ENCODE data around the gene CREBBP.

Gene CREBBP

DNA sequence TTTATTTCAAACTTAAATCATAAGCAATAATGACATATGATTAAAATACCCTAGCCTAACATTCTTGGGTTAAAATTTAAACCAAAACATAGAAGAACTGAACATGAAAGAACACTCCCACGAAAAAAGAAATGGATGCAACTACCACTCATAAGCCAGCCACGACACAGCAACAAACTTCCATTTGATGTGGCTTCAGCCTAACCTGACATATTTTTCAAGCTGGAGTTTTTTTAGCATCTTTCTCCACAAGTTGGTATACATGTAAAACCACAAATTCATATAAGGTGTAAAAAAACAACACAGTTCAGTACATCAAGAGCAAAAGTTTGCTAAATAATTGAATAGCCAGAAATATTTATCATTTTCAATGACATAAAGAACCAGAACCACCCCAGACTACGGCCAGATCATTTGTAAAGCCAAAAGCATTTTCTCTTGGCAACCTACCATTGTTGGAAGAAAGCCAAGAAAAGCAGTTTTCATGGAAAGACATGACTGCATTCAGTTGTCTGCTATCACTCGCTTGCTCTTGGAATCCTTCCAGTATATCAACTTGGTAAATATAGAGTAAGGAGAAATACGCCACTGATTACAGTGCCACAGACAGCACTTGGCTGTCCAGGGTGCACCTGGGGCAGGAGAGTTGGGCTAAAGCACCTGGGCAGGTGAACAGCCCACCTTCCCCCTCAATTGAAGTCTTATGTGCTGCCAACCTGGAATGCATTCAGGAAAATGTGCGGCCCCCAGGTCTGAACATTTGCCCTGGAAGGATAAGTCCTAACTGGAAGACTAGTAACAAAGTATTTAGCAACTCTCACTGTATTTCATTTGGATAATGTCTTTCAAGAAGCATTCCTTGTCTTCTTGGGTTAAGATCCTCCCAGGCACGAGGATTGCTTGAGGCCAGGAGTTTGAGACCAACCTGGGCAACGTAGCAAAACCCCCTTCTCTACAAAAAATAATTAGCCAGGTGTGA is 60.5 kb downstream of the CREBBP start:
- Histone ChIP-seq H3F3A (ENCODE audit: insufficient read depth, low read length) (no peaks in the 10 kb centered on the region), H3K4me3 (ENCODE audit: low read depth, low read length, poor library complexity, severe bottlenecking) (no peak overlapping the region), H3K27ac (ENCODE audit: low read depth, low read length, poor library complexity, severe bottlenecking) (peak overlapping the region; percentile 66), H3K4me1 (ENCODE audit: insufficient read depth, low read length, severe bottlenecking) (peaks cover 61% of the 10 kb centered on the region), H3K9me3 (ENCODE audit: low read length) (no peaks in the 10 kb centered on the region), H4K20me1 (ENCODE audit: insufficient read depth, low read length) (no peaks in the 10 kb centered on the region), H3K9ac (ENCODE audit: low read length) (peak overlapping the region; percentile 7; the same call in 1 of the 2 replicates), H3K9me2 (ENCODE audit: low read depth, low read length) (no peaks in the 10 kb centered on the region), H2AFZ (ENCODE audit: low read length) (no peak overlapping the region), H3K79me2 (ENCODE audit: insufficient read depth, low read length) (peaks cover 37% of the 10 kb centered on the region), H3K27me3 (ENCODE audit: insufficient read depth, low read length) (no peaks in the 10 kb centered on the region), H3K4me2 (ENCODE audit: low read length) (peak overlapping the region; percentile 36; the same call in 1 of the 2 replicates), H3K36me3 (ENCODE audit: insufficient read depth, low read length) (no peaks in the 10 kb centered on the region; the same call in 1 of the 2 replicates)
- TF ChIP-seq EZH2 (IDR thresholded peaks at IDR 0.05; ENCODE audit: borderline replicate concordance, low read length) = no peak
- TF ChIP-seq, protein P1, sequence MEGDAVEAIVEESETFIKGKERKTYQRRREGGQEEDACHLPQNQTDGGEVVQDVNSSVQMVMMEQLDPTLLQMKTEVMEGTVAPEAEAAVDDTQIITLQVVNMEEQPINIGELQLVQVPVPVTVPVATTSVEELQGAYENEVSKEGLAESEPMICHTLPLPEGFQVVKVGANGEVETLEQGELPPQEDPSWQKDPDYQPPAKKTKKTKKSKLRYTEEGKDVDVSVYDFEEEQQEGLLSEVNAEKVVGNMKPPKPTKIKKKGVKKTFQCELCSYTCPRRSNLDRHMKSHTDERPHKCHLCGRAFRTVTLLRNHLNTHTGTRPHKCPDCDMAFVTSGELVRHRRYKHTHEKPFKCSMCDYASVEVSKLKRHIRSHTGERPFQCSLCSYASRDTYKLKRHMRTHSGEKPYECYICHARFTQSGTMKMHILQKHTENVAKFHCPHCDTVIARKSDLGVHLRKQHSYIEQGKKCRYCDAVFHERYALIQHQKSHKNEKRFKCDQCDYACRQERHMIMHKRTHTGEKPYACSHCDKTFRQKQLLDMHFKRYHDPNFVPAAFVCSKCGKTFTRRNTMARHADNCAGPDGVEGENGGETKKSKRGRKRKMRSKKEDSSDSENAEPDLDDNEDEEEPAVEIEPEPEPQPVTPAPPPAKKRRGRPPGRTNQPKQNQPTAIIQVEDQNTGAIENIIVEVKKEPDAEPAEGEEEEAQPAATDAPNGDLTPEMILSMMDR (IDR thresholded peaks at IDR 0.05; ENCODE audit: low read length) = no peak

DNA sequence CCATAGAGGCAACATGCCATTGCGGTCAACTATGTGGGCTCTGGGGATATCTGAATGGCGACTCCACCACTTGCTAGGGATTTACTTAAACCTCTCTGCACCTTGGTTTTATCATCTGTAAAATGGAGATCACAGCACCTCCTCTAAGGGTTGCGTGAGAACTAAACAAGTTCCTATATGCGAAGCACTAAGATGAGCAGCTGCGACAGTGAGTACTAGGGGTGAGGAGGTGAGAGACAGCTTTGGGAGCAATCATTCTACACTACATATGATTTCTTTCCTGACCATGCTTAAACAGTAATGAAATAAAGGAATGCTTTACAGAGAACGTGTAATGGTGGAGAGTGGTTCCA is 61.4 kb downstream of the CREBBP start:
- TF ChIP-seq, protein P1 (IDR thresholded peaks at IDR 0.05; ENCODE audit: low read length) = no peak
- TF ChIP-seq EZH2 (IDR thresholded peaks at IDR 0.05; ENCODE audit: borderline replicate concordance, low read length) = no peak
- peak overlapping the region; percentile 3; the same call in 1 of the 2 replicates for H3K9ac ChIP-seq (ENCODE audit: low read length)
- no peaks in the 10 kb centered on the region for H4K20me1 ChIP-seq (ENCODE audit: insufficient read depth, low read length)
- no peaks in the 10 kb centered on the region for H3K36me3 ChIP-seq (ENCODE audit: insufficient read depth, low read length)
- no peaks in the 10 kb centered on the region for H3K27me3 ChIP-seq (ENCODE audit: insufficient read depth, low read length)
- H3K9me2 ChIP-seq (ENCODE audit: low read depth, low read length) = no peaks in the 10 kb centered on the region
- no peak overlapping the region for H2AFZ ChIP-seq (ENCODE audit: low read length)
- peak overlapping the region; percentile 66 for H3K27ac ChIP-seq (ENCODE audit: low read depth, low read length, poor library complexity, severe bottlenecking)
- H3K4me2 ChIP-seq (ENCODE audit: low read length) = peak overlapping the region; percentile 36
- peaks cover 46% of the 10 kb centered on the region for H3K79me2 ChIP-seq (ENCODE audit: insufficient read depth, low read length)
- H3K9me3 ChIP-seq (ENCODE audit: low read length) = no peaks in the 10 kb centered on the region
- H3F3A ChIP-seq (ENCODE audit: insufficient read depth, low read length) = no peaks in the 10 kb centered on the region
- H3K4me1 ChIP-seq (ENCODE audit: insufficient read depth, low read length, severe bottlenecking) = peaks cover 54% of the 10 kb centered on the region
- peak overlapping the region; percentile 16 for H3K4me3 ChIP-seq (ENCODE audit: low read depth, low read length, poor library complexity, severe bottlenecking)

DNA sequence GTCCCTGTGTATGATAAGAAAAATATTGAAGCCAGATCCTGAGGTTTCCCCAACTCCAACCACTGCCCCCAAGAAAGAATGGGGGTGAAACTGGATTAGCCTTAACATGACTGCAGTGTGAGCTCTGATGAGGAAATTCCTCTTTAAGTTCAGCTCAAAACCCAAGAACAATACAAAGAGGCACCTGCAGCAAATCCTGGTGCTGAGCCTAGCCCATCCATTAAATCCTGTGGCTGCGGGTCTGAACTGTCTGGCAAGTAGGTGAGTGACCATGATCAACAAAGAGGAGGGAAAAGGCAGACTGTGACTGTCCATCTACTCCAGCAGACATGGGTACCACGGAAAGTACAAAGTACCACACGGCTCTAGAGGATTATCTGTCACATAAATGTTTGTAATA is 64.2 kb downstream of the CREBBP start:
- TF ChIP-seq, protein P1 (IDR thresholded peaks at IDR 0.05; ENCODE audit: low read length) = no peak
- no peak for TF ChIP-seq EZH2 (IDR thresholded peaks at IDR 0.05; ENCODE audit: borderline replicate concordance, low read length)
- Histone ChIP-seq H3K27me3 (ENCODE audit: insufficient read depth, low read length) (no peaks in the 10 kb centered on the region), H3K79me2 (ENCODE audit: insufficient read depth, low read length) (peaks cover 61% of the 10 kb centered on the region), H3K9me2 (ENCODE audit: low read depth, low read length) (no peaks in the 10 kb centered on the region), H3K27ac (ENCODE audit: low read depth, low read length, poor library complexity, severe bottlenecking) (no peak overlapping the region), H2AFZ (ENCODE audit: low read length) (no peak overlapping the region), H3K9me3 (ENCODE audit: low read length) (no peaks in the 10 kb centered on the region), H3K4me2 (ENCODE audit: low read length) (no peak overlapping the region), H3K9ac (ENCODE audit: low read length) (no peak overlapping the region), H3K4me1 (ENCODE audit: insufficient read depth, low read length, severe bottlenecking) (peaks cover 35% of the 10 kb centered on the region), H3K36me3 (ENCODE audit: insufficient read depth, low read length) (no peaks in the 10 kb centered on the region), H3K4me3 (ENCODE audit: low read depth, low read length, poor library complexity, severe bottlenecking) (no peak overlapping the region), H3F3A (ENCODE audit: insufficient read depth, low read length) (no peaks in the 10 kb centered on the region), H4K20me1 (ENCODE audit: insufficient read depth, low read length) (no peaks in the 10 kb centered on the region)
